Nephron progenitor cell (in vitro differentiated cells): ENCODE results near the gene LCN15.

Experiments
- DNase-seq: peaks from one replicate; pipeline ENCODE4 v3.0.0; 2021
- H3K27ac Mint-ChIP-seq: 2 replicates; pipeline ENCODE4 v1.8.0; 2021; ENCODE audit warnings: mild to moderate bottlenecking, moderate library complexity, mixed read lengths
- H3K27me3 Mint-ChIP-seq: 2 replicates; pipeline ENCODE4 v1.8.0; 2021; ENCODE audit warnings: mild to moderate bottlenecking, low read depth, mixed read lengths; ENCODE audit not compliant: poor library complexity
- H3K36me3 Mint-ChIP-seq: 2 replicates; pipeline ENCODE4 v1.8.0; 2021; ENCODE audit warnings: low read depth, mixed read lengths
- H3K4me1 Mint-ChIP-seq: 2 replicates; pipeline ENCODE4 v1.8.0; 2021; ENCODE audit warnings: mixed read lengths
- H3K4me3 Mint-ChIP-seq: 2 replicates; pipeline ENCODE4 v1.8.0; 2021; ENCODE audit warnings: mild to moderate bottlenecking, moderate library complexity, mixed read lengths
- H3K9me3 Mint-ChIP-seq: 2 replicates; pipeline ENCODE4 v1.8.0; 2021; ENCODE audit warnings: mild to moderate bottlenecking, moderate library complexity, mixed read lengths
- CTCF ChIP-seq: fragments of 200-600 bp; sonication (generic); IDR thresholded peaks from 2 replicates; pipeline ENCODE4 v1.5.0; 2021; ENCODE audit warnings: antibody characterized with exemption

Gene LCN15

GRCh38 chr9:136735812-136736480, 28.4 kb downstream of the LCN15 start:
- TF ChIP-seq CTCF, result no peak
- Mint-ChIP-seq H3K27me3 (peaks cover 24% of the 10 kb centered on the region), H3K9me3 (peaks cover 7% of the 10 kb centered on the region), H3K4me1 (peaks cover 11% of the 10 kb centered on the region), H3K27ac (no peak overlapping the region), H3K36me3 (no peaks in the 10 kb centered on the region), H3K4me3 (no peak overlapping the region)
- no peak for DNase-seq

GRCh38 chr9:136734837-136735496, 29.4 kb downstream of the LCN15 start:
- no peak overlapping the region for H3K4me3 Mint-ChIP-seq
- no peak overlapping the region for H3K27ac Mint-ChIP-seq
- H3K4me1 Mint-ChIP-seq, result peaks cover 15% of the 10 kb centered on the region
- H3K9me3 Mint-ChIP-seq, result peaks cover 7% of the 10 kb centered on the region
- TF ChIP-seq CTCF, result no peak
- no peak for DNase-seq
- H3K27me3 Mint-ChIP-seq, result peaks cover 19% of the 10 kb centered on the region
- peaks cover 7% of the 10 kb centered on the region for H3K36me3 Mint-ChIP-seq

GRCh38 chr9:136733611-136734010, 30.7 kb downstream of the LCN15 start:
- H3K4me3 Mint-ChIP-seq, result no peak overlapping the region
- H3K36me3 Mint-ChIP-seq, result peaks cover 7% of the 10 kb centered on the region
- peaks cover 5% of the 10 kb centered on the region for H3K9me3 Mint-ChIP-seq
- DNase-seq, result no peak
- H3K27ac Mint-ChIP-seq, result no peak overlapping the region
- peaks cover 15% of the 10 kb centered on the region for H3K4me1 Mint-ChIP-seq
- peaks cover 19% of the 10 kb centered on the region for H3K27me3 Mint-ChIP-seq
- TF ChIP-seq CTCF, result no peak

GRCh38 chr9:136732444-136733178, 31.7 kb downstream of the LCN15 start:
- Mint-ChIP-seq H3K4me3 (no peak overlapping the region), H3K27ac (no peak overlapping the region), H3K9me3 (peaks cover under 1% of the 10 kb centered on the region), H3K4me1 (peaks cover 15% of the 10 kb centered on the region), H3K36me3 (peaks cover 7% of the 10 kb centered on the region), H3K27me3 (peaks cover 16% of the 10 kb centered on the region)
- no peak for DNase-seq
- no peak for TF ChIP-seq CTCF

GRCh38 chr9:136729926-136730325, 34.4 kb downstream of the LCN15 start:
- TF ChIP-seq CTCF, result no peak
- Mint-ChIP-seq H3K4me3 (peak overlapping the region; percentile 75), H3K27ac (no peak overlapping the region), H3K9me3 (no peaks in the 10 kb centered on the region), H3K27me3 (peaks cover 16% of the 10 kb centered on the region), H3K4me1 (peaks cover 38% of the 10 kb centered on the region), H3K36me3 (peaks cover 24% of the 10 kb centered on the region)
- DNase-seq, result no peak
